Measurements from ENCODE around the gene ATP11B.

GRCh38 chr3:182802413-182803390 lies 9.4 kb downstream of the ATP11B start:
- no peak for TF ChIP-seq POLR2A (IDR thresholded peaks at IDR 0.05)
- no peak for TF ChIP-seq CTCF (IDR thresholded peaks at IDR 0.05)
